Tibial artery (tissue), 4 donors: ENCODE measurements around the gene FRRS1L.

Experiments used
- DNase-seq, 2 donors: peaks; one replicate each; pipeline ENCODE4 v3.0.0-alpha.2; 2019
- H3K27ac ChIP-seq, 2 donors: fragments of 200-600 bp; sonication (generic) in 1 of 2; 1 replicate in 1 of 2; 2 replicates in 1 of 2; pipeline ENCODE4 v1.5.1; 2018 to 2019; ENCODE audit warnings: mild to moderate bottlenecking in 1 of 2
- H3K27me3 ChIP-seq, 2 donors: fragments of 200-600 bp; sonication (generic) in 1 of 2; one replicate each; pipeline versions ENCODE4 v1.5.1 to v1.6.0; 2016 to 2019
- H3K36me3 ChIP-seq, 3 donors: fragments of 200-600 bp; sonication (generic) in 2 of 3; one replicate each; pipeline ENCODE4 v1.5.1; 2016 to 2019; ENCODE audit warnings: mild to moderate bottlenecking in 2 of 3
- H3K4me1 ChIP-seq, 4 donors: fragments of 200-600 bp; sonication (generic) in 2 of 4; 1 replicate in 3 of 4; 2 replicates in 1 of 4; pipeline ENCODE4 v1.5.1; 2016 to 2019
- H3K4me3 ChIP-seq, 2 donors: fragments of 200-600 bp; sonication (generic) in 1 of 2; 1 replicate in 1 of 2; 2 replicates in 1 of 2; pipeline ENCODE4 v1.5.1; 2018 to 2019; ENCODE audit warnings: mild to moderate bottlenecking in 2 of 2
- H3K9me3 ChIP-seq, 3 donors: fragments of 200-600 bp; sonication (generic) in 1 of 3; one replicate each; pipeline ENCODE4 v1.5.1; 2016 to 2019
- CTCF ChIP-seq, 2 experiments: fragments of 200-600 bp in 1 of 2; fragments of 450-650 bp in 1 of 2; IDR thresholded peaks; one replicate each; pipeline ENCODE4 v1.5.1; 2017 to 2019; ENCODE audit warnings: antibody characterized with exemption in 2 of 2, mild to moderate bottlenecking in 1 of 2, moderate library complexity in 1 of 2
- intact Hi-C: fragments of 100-400 bp; cut with DNase I; formaldehyde crosslinking; loops from one replicate; pipeline ENCODE4 v1.15.0; 2023; ENCODE audit warnings: low total_unique reads

FRRS1L gene

GRCh38 chr9:109101202-109101595 is 65.8 kb downstream of the FRRS1L start:
- Histone ChIP-seq H3K36me3 (peaks cover 0 to 6% (median 0%) of the 10 kb centered on the region in 3 donors), H3K27ac (no peak overlapping the region), H3K4me1 (peaks cover 0 to 60% (median 31%) of the 10 kb centered on the region in 4 donors), H3K4me3 (no peak overlapping the region), H3K27me3 (no peaks in the 10 kb centered on the region), H3K9me3 (no peaks in the 10 kb centered on the region)
- no peak for DNase-seq
- TF ChIP-seq CTCF (IDR thresholded peaks at IDR 0.05) = no peak
- intact Hi-C loops = loop anchor here (10.0 kb wide), 1 partner anchor 1816 kb away; the partner anchor contains the start of gene RAD23B

- Histone ChIP-seq H3K27ac (no peak overlapping the region), H3K9me3 (no peaks in the 10 kb centered on the region), H3K36me3 (peaks cover 0 to 6% (median 0%) of the 10 kb centered on the region in 3 donors), H3K27me3 (no peaks in the 10 kb centered on the region), H3K4me3 (no peak overlapping the region), H3K4me1 (peaks cover 0 to 60% (median 33%) of the 10 kb centered on the region in 4 donors)
- no peak for DNase-seq
- intact Hi-C loops = loop anchor here (10.0 kb wide), 1 partner anchor 1816 kb away; the partner anchor contains the start of gene RAD23B
- TF ChIP-seq CTCF (IDR thresholded peaks at IDR 0.05) = no peak
Observed at GRCh38 chr9:109100543-109101201, 66.4 kb downstream of the FRRS1L start.

GRCh38 chr9:109098960-109099308 is 68.1 kb downstream of the FRRS1L start:
- H3K4me3 ChIP-seq = no peak overlapping the region
- intact Hi-C loops = no loop called here
- TF ChIP-seq CTCF (IDR thresholded peaks at IDR 0.05) = no peak
- H3K27me3 ChIP-seq = no peaks in the 10 kb centered on the region
- H3K27ac ChIP-seq = peak overlapping the region; percentile 12 to 29
- no peak for DNase-seq
- H3K36me3 ChIP-seq = peaks cover 0 to 6% (median 0%) of the 10 kb centered on the region in 3 donors
- no peaks in the 10 kb centered on the region for H3K9me3 ChIP-seq
- H3K4me1 ChIP-seq = peaks cover 0 to 59% (median 33%) of the 10 kb centered on the region in 4 donors

GRCh38 chr9:109098171-109098959 is 68.7 kb downstream of the FRRS1L start:
- Histone ChIP-seq H3K4me1 (peaks cover 0 to 59% (median 33%) of the 10 kb centered on the region in 4 donors), H3K9me3 (no peaks in the 10 kb centered on the region), H3K27ac (peak overlapping the region; percentile 12 to 29), H3K36me3 (peaks cover 0 to under 1% (median under 1%) of the 10 kb centered on the region in 3 donors), H3K4me3 (no peak overlapping the region), H3K27me3 (no peaks in the 10 kb centered on the region)
- peak; percentile 14 to 23 for TF ChIP-seq CTCF (IDR thresholded peaks at IDR 0.05)
- intact Hi-C loops = no loop called here
- DNase-seq = no peak

GRCh38 chr9:109097146-109097545 is 69.9 kb downstream of the FRRS1L start:
- Histone ChIP-seq H3K27ac (peak overlapping the region in 1 of 2 donors; percentile 29), H3K36me3 (peaks cover 6 to 12% (median 7%) of the 10 kb centered on the region in 3 donors), H3K4me3 (no peak overlapping the region), H3K4me1 (peaks cover 0 to 54% (median 33%) of the 10 kb centered on the region in 4 donors), H3K9me3 (no peaks in the 10 kb centered on the region), H3K27me3 (no peaks in the 10 kb centered on the region)
- TF ChIP-seq CTCF (IDR thresholded peaks at IDR 0.05) = no peak
- no peak for DNase-seq
- intact Hi-C loops = no loop called here
